Liver (tissue), 9 donors: Measurements from ENCODE around the gene NUDT8. TPM values are rescaled to one million over a fixed set of nuclear protein-coding genes. Genes with fewer than 3 reads are reported as not detected.

Source experiments
- DNase-seq: peaks from one replicate; pipeline ENCODE4 v3.0.0-alpha.2; 2017; ENCODE audit warnings: low spot score
- H3K27ac ChIP-seq, 2 donors: one replicate each; pipeline ENCODE4 v1.7.0; 2013; ENCODE audit warnings: inconsistent platforms in 2 of 2, low read length in 2 of 2, control low read depth in 1 of 2, low read depth in 1 of 2, mild to moderate bottlenecking in 1 of 2
- H3K27me3 ChIP-seq, 4 donors: one replicate each; pipeline versions ENCODE4 v1.6.1 to v1.7.0; 2013; ENCODE audit warnings: low read length in 3 of 4, inconsistent platforms in 1 of 4, mild to moderate bottlenecking in 1 of 4, moderate library complexity in 1 of 4; ENCODE audit not compliant: control insufficient read depth in 4 of 4, insufficient read depth in 4 of 4
- H3K36me3 ChIP-seq, 4 donors: one replicate each; pipeline versions ENCODE4 v1.6.1 to v1.7.0; 2013; ENCODE audit warnings: low read length in 3 of 4, mild to moderate bottlenecking in 3 of 4, low read depth in 1 of 4, moderate library complexity in 1 of 4; ENCODE audit not compliant: control insufficient read depth in 4 of 4, insufficient read depth in 3 of 4
- H3K4me1 ChIP-seq, 4 donors: one replicate each; pipeline versions ENCODE4 v1.6.1 to v1.7.0; 2013; ENCODE audit warnings: low read length in 3 of 4, mild to moderate bottlenecking in 3 of 4, moderate library complexity in 1 of 4; ENCODE audit not compliant: control insufficient read depth in 4 of 4, insufficient read depth in 4 of 4
- H3K4me3 ChIP-seq, 3 donors: one replicate each; pipeline versions ENCODE4 v1.6.1 to v1.7.0; 2013; ENCODE audit warnings: low read length in 3 of 3, control low read depth in 1 of 3, low read depth in 1 of 3, mild to moderate bottlenecking in 1 of 3
- H3K9ac ChIP-seq, 2 donors: one replicate each; pipeline ENCODE4 v1.7.0; 2013; ENCODE audit warnings: low read length in 2 of 2, mild to moderate bottlenecking in 2 of 2, moderate library complexity in 2 of 2, control low read depth in 1 of 2, low read depth in 1 of 2
- H3K9me3 ChIP-seq, 4 donors: one replicate each; pipeline versions ENCODE4 v1.6.1 to v1.7.0; 2013; ENCODE audit warnings: low read length in 3 of 4; ENCODE audit not compliant: control insufficient read depth in 4 of 4
- ATF3 ChIP-seq: IDR thresholded peaks from 2 replicates; pipeline ENCODE4 v1.6.1; 2016; ENCODE audit warnings: antibody characterized with exemption
- CTCF ChIP-seq: fragments of 150-350 bp; IDR thresholded peaks from 2 replicates; pipeline ENCODE4 v1.5.1; 2017; ENCODE audit warnings: improper control_type of control experiment, low read depth, low read length; ENCODE audit not compliant: missing input control
- EGR1 ChIP-seq, 2 donors: IDR thresholded peaks; 2 replicates each; pipeline ENCODE4 v1.6.1; 2016 to 2018; ENCODE audit warnings: antibody characterized with exemption in 2 of 2, low read depth in 2 of 2
- FOXA2 ChIP-seq: IDR thresholded peaks from 2 replicates; pipeline ENCODE4 v1.6.1; 2016; ENCODE audit warnings: antibody characterized with exemption
- GABPA ChIP-seq, 2 donors: IDR thresholded peaks in 1 of 2; conservative IDR thresholded peaks in 1 of 2; 2 replicates each; pipeline ENCODE4 v1.6.1; 2016; ENCODE audit warnings: antibody characterized with exemption in 2 of 2, mild to moderate bottlenecking in 1 of 2, moderate library complexity in 1 of 2
- HNF4A ChIP-seq, 2 donors: conservative IDR thresholded peaks; 2 replicates each; pipeline ENCODE4 v1.6.1; 2016; ENCODE audit warnings: antibody characterized with exemption in 2 of 2, mild to moderate bottlenecking in 2 of 2
- HNF4G ChIP-seq: IDR thresholded peaks from 2 replicates; pipeline ENCODE4 v1.6.1; 2016; ENCODE audit warnings: antibody characterized with exemption
- JUND ChIP-seq, 2 donors: IDR thresholded peaks; 2 replicates each; pipeline ENCODE4 v1.6.1; 2016; ENCODE audit warnings: antibody characterized with exemption in 2 of 2
- MAX ChIP-seq: IDR thresholded peaks from 2 replicates; pipeline ENCODE4 v1.6.1; 2016; ENCODE audit warnings: antibody characterized with exemption
- NR2F2 ChIP-seq: IDR thresholded peaks from 2 replicates; pipeline ENCODE4 v1.6.1; 2016; ENCODE audit warnings: antibody characterized with exemption
- RAD21 ChIP-seq, 2 donors: IDR thresholded peaks; 2 replicates each; pipeline ENCODE4 v1.6.1; 2016; ENCODE audit warnings: antibody characterized with exemption in 2 of 2, mild to moderate bottlenecking in 2 of 2
- REST ChIP-seq: IDR thresholded peaks from 2 replicates; pipeline ENCODE4 v1.6.1; 2016; ENCODE audit warnings: antibody characterized with exemption, mild to moderate bottlenecking
- TAF1 ChIP-seq: conservative IDR thresholded peaks from 2 replicates; pipeline ENCODE4 v1.6.1; 2016; ENCODE audit warnings: antibody characterized with exemption, mild to moderate bottlenecking
- YY1 ChIP-seq: IDR thresholded peaks from 2 replicates; pipeline ENCODE4 v1.6.1; 2016; ENCODE audit warnings: antibody characterized with exemption, mild to moderate bottlenecking
- WGBS: extraction: QIAGEN DNeasy Blood & Tissue Kit; methylation state at CpG from one replicate; pipeline ENCODE4 v1.1.7; 2013; 5-methylcytosine and 5-hydroxymethylcytosine counted together
- polyA plus RNA-seq, 2 donors: library from polyadenylated mRNA; stranded (reverse) in 1 of 2; unstranded in 1 of 2; fragments of 200-250 nt in 1 of 2; fragments of >200 nt in 1 of 2; fragmentation: Nextera tagmentation in 1 of 2; extraction: Ambion mirVana in 1 of 2; gene quantifications; one replicate each; pipeline versions ENCODE4 v1.2.1 to v1.2.3, GENCODE V29; 2013 to 2015
- total RNA-seq, 2 donors: library from RNA; depleted of rRNA; stranded (reverse); fragments of >200 nt; gene quantifications; one replicate each; pipeline ENCODE4 v1.2.3, GENCODE V29; 2014
- donor health status: healthy.
- donor health status: healthy.
- donor health status: healthy.
- donor health status: healthy.
- donor health status: healthy.

The NUDT8 gene
- total and polyA plus RNA-seq, 4 donors, result 19.5 to 66.9 (median 24.4) TPM

- peaks cover 0 to 6% (median 0%) of the 10 kb centered on the region in 4 donors for H3K36me3 ChIP-seq
- no peak overlapping the region for H3K4me3 ChIP-seq
- H3K9ac ChIP-seq, result no peak overlapping the region
- no peak for DNase-seq
- peaks cover 0 to 5% (median 3%) of the 10 kb centered on the region in 4 donors for H3K4me1 ChIP-seq
- no peaks in the 10 kb centered on the region for H3K9me3 ChIP-seq
- no peak overlapping the region for H3K27ac ChIP-seq
- no peaks in the 10 kb centered on the region for H3K27me3 ChIP-seq
- TF ChIP-seq EGR1 (IDR thresholded peaks at IDR 0.05; ENCODE audit: low read depth in 2 of 2) (no peak), RAD21 (IDR thresholded peaks at IDR 0.05) (no peak), NR2F2 (no peak), HNF4G (no peak), MAX (no peak), REST (no peak), HNF4A (conservative IDR thresholded peaks at IDR 0.05) (no peak), JUND (IDR thresholded peaks at IDR 0.05) (no peak), FOXA2 (no peak), ATF3 (no peak), CTCF (no peak), GABPA (IDR thresholded peaks at IDR 0.05 in 1 of 2, conservative IDR thresholded peaks at IDR 0.05 in 1 of 2) (no peak), YY1 (no peak), TAF1 (no peak)
- WGBS, result 94% methylated on average over 15 of the region's 15 CpGs
Observed at GRCh38 chr11:67642173-67643120, 12.7 kb upstream of the NUDT8 start.

GRCh38 chr11:67641338-67642172 lies 11.8 kb upstream of the NUDT8 start:
- no peak overlapping the region for H3K27ac ChIP-seq
- H3K4me1 ChIP-seq, result peaks cover 0 to 5% (median 3%) of the 10 kb centered on the region in 4 donors
- WGBS, result 92% methylated on average over 28 of the region's 28 CpGs
- H3K36me3 ChIP-seq, result peaks cover 0 to 6% (median 0%) of the 10 kb centered on the region in 4 donors
- DNase-seq, result no peak
- H3K9me3 ChIP-seq, result no peaks in the 10 kb centered on the region
- no peak overlapping the region for H3K9ac ChIP-seq
- no peak overlapping the region for H3K4me3 ChIP-seq
- H3K27me3 ChIP-seq, result no peaks in the 10 kb centered on the region
- no peak for TF ChIP-seq REST
- no peak for TF ChIP-seq CTCF
